ENCODE measurements around the gene ERP44.

- TF ChIP-seq CTCF (IDR thresholded peaks at IDR 0.05): no peak
- no peak for TF ChIP-seq POLR2AphosphoS5 (IDR thresholded peaks at IDR 0.05; ENCODE audit: low read depth, low read length)
These were observed 150.3 kb downstream of the ERP44 start for GRCh38 chr9:99948482-99948881.

Data from Panc1 (cell line).